HG03135 (cell line): ENCODE results near the gene MARK4.
"Not testable (repeated sequence)": the region's sequence is repeated elsewhere in the genome, so short reads cannot be mapped to it uniquely, and the experiment has no call there.

Source experiments
- ATAC-seq: cut with Tn5 transposase; IDR thresholded peaks from one replicate; pipeline ENCODE4 v1.9.1; 2021; ENCODE audit warnings: mild to moderate bottlenecking, moderate library complexity; ENCODE audit not compliant: unreplicated experiment

The MARK4 gene

DNA sequence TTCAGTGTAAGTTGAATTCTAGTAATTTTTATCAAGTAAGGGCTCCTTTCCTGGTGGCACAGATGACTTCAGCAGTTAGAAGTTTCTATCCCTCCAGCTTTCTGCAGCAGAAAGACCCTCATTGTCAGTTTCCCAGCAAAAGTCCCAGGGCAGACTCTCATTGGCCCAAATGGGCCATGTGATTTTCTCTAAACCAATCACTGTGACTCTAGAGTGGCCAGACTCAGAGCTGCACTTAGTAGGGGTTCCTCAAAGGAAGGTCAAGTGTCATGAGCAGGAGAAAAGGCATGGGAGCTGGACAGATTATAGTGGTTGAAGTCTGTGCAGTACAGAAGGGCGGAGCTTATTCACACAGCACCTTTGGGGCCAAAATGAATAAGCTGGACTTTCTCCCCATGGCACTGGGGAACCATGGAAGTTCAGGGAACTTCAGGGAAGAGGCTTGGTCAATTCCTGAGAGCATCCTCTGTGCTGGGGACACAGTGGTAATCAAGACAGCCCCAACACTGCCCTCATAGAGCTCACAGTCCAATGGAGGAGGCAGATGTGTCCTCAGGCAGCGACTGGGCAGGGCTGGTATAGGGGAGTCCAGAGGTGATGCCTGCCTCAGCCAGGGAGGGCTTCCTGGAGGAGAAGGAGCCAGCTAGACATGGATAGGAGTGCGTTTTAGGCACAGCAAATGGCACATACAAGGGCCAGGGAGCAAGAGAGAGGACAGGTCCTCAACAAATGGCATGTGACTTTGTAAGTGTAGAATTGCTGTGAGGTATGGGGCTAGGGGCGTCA is 53.3 kb downstream of the MARK4 start:
- ATAC-seq, result no peak

DNA sequence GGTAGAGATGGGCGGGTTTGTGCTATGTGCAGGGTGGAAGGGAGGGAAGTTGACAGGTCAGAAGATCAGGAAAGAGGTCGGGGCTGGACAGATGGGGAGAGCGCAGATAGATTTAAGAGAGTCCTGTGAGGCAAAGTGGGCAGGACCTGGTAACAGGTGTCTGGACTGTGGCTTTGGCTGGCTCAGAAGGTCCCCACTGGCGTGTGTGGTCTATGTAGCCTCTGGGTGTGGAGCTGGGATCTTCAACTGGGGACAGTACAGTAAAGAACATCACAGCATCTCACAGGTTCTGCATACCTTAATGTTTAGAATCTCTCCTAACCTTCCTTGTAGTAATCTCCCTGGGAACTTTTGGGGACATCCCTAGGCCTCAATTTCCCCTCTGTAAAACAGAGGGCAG is 53.9 kb downstream of the MARK4 start:
- ATAC-seq, result no peak

DNA sequence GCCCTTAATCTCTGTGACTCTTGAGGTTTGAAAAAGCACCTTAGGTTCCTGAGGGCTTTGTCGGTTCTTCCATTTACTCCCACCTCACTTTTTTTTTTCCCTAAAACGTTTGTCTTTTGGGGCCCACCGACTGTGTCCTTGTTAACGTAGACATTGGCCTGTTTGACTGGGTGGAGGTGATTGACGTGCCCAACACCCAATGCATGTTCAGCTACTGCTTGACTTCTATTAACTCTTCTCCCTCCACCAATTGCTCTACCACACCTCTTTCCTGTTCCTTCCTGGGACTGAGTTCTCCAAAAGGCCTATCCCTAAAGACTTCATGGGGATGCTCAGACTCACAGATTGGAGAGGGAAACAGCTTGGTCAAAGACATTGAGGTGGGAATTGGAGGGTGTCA is 54.4 kb downstream of the MARK4 start:
- no peak for ATAC-seq

DNA sequence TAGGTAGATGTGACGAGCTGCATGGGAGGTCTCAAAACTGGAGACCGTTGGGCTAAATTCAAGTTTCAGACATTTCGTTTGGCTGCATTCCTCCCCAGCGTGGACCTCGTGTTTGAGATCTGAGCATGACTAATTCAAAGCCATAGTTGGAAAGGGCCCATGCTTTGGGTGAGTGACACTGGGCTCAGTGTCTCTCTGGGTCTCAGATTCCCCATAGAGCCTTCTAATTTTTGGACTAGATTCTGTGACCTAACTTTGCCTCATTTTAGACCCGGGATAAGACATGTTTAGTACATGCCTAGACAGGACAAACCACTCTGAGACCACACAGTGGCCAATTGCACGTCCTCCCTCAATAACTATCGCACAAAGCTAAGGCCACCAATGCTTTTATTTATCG is 55.0 kb downstream of the MARK4 start:
- ATAC-seq, result no peak

DNA sequence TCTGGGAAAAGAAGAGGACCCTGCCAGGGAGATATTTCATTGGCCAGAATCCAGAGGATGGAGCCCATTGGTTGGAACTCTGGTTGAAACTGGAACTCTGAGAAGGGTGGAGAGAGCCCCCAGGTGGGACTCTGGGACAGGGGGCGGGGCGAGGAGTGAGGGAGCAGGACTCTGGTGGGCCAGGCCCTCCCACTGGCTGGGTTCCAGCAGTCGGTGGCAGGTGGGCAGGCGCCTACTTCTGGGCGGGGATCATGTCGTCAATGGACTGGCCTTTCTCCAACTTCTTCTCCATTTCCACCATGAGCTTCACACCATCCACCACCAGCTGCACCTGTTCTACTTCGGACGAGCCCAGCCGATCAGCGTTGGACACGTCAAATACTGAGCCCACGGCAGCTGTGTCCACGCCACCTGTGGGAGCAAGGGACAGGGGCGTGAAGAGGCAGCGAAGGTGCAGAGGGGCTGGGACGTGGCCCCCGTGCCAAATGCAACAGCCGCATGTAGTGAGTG is 55.5 kb downstream of the MARK4 start:
- no peak for ATAC-seq

DNA sequence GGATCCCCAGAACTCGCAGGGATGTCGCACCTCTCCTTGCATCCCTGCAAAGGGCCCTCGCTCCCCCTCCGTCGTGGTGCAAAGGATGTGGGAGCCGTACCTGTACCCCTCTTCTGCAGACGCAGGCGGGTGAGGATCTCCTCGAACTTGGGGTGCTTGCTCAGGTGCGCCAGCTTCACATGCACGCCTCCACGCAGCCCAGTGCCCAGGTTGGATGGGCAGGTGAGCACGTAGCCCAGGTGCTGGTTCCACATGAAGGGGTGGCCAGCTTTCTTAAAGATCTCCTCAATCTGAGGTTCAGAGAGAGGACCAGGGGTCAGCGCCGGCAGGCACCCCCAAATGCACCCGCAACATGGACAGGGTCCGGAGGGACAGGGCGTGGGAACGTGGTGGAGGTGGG is 56.3 kb downstream of the MARK4 start:
- ATAC-seq, result no peak

DNA sequence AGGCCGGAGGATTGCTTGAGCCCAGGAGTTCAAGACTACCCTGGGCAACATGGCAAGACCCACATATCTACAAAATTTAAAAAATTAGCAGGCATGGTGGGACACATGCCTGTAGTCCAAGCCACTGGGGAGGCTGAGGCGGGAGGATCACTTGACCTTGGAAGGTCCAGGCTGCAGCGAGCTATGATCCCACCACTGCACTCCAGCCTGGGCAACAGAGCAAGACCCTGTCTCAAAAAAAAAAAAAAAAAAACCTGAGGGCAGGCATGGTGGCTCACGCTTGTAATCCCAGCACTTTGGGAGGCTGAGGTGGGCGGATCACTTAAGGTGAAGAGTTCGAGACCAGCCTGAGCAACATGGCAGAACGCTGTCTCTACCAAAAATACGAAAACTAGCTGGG is 58.3 kb downstream of the MARK4 start:
- not testable (repeated sequence) for ATAC-seq

DNA sequence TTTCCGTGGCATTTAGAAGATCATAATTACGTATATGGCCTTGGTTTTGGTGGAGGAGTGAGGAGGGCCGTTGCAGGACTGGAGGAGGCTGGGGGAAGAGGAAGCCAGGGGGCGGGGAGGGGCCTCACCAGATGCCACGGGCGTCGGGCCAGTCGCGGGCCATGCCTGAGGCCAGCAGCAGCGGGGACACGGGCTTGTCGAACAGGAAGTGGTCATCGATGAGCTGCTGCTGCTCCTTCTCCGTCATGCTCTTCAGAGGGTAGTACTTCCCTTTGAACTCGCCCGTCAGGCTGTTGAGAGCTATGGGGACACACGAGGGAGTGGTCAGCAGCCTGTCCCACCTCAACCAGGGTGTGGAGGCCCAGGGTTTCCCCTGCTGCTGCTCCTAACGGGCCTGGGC is 60.5 kb downstream of the MARK4 start:
- ATAC-seq, result no peak

DNA sequence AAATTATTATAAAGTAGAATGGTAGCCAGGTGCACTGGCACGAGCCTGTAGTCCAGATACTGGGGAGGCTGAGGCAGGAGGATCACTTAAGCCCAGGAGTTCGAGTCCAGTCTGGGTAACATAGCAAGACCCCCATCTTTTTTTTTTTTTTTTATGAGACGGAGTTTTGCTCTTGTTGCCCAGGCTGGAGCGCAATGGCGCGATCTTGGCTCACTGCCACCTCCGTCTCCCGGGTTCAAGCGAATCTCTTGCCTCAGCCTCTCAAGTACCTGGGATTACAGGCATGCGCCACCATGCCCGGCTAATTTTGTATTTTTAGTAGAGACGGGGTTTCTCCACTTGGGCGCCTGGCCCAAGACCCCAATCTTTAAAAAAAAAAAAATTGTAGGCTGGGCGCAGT is 61.2 kb downstream of the MARK4 start:
- not testable (repeated sequence) for ATAC-seq

DNA sequence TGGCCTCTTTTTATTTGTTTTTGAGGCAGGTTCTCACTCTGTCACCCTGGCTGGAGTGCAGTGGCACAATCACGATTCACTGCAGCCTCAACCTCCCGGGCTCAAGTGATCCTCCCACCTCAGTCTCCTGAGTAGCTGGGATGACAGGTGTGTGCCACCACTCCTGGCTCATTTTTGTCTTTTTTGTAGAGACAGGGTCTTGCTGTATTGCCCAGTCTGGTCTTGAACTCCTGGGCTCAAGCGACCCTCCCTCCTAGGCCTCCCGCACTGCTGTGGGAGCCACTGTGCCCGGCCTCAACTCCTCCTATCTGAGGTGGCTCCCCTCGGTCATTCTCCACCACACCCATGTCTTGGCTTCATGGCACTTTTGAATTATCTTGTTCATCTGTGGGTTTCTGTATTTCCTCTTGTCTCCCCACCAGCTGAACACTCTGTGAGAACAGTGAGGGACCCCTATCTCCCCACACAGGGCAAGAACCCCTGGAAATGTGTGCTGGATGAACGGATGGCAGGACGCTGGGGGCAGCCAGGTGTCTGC is 63.7 kb downstream of the MARK4 start:
- ATAC-seq, result no peak

DNA sequence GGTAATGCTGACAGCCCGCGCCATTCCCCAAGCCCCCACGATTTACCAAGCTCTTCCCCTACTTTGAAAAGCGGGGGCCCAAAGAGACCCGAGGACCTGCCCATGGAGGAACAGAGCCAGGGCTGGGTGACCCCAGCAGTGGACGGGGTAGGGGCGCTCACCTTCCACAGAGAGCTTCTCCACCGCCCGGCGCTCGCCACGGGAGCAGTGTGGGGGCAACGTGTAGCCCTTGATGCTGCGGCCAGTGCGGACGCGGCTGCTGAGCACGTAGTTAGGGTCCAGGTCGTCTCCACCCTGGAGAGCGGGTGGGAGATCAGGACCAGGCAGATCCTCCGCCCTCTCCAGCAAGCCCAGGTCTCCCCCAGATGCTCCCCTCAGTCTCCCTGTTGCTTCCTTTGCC is 64.2 kb downstream of the MARK4 start:
- no peak for ATAC-seq

DNA sequence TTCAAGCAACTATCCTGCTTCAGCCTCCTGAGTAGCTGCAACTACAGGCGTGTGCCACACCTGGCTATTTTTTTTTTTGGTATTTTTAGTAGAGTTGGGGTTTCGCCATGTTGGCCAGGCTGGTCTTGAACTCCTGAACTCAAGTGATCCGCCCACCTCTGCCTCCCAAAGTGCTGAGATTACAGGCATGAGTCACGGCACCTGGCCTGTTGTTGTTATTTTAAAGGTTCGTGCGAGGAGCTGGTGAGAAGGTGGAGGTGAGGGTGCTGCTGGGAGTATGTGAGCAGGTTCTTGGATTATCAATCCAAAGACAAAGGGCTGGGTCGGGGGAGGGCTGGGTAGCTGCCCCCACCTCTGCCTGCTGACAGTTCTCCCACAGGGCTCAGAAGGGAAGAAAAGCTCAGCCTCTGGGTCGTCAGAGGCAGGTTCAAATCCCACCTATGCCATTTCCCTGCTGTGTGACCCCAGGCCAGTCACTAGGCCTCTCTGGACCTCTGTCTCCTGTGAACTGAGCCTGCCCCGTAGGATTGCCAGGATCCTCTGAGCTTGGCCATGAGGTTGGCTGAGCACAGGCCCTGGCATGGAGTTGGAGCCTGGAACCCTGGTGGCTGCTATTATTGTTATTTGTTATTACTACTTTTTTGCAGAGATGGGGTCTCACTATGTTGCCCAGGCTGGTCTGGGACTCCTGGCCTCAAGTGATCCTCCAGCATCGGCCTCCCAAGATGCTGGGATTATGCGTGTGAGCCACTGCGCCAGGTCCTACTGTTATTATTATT is 70.1 kb downstream of the MARK4 start:
- ATAC-seq, result no peak

DNA sequence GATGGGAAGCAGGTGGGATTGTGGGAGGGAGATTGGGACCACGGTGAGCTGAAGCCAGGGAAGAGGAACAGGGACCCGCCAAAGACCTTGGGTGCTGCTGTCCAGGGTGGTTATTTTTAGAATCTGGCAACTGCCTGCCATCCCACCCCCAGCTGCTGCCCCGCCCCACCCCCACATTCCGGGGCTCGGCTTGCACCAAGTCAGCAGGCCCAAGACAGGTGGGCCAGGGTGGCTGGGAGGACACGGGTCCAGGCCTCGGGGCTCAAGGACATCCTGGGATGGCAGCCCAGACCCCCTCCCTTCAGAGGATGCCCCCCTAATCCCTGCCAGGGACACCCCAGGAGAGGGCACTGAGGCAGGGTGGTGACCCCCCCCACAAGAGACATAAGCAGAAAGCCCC is 70.8 kb downstream of the MARK4 start:
- ATAC-seq, result no peak

DNA sequence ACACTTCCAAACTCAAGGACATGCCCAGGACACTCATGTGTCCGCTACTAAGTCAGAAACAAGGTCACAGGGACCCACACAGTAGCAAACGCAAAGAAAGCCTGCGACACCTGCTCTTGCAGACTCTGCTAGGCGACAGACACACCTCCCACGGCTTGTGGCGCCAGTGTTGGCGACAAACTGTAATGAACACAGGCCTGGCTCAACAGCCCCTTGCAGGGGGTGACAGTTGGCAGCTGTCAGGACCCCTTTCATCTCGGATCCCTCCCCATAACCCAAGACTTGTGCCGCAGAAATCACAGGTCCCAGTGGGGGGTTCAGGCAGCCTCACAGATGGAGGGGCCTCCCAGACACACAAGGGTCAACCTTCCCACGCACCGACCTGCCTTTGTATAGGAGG is 71.2 kb downstream of the MARK4 start:
- ATAC-seq, result no peak

DNA sequence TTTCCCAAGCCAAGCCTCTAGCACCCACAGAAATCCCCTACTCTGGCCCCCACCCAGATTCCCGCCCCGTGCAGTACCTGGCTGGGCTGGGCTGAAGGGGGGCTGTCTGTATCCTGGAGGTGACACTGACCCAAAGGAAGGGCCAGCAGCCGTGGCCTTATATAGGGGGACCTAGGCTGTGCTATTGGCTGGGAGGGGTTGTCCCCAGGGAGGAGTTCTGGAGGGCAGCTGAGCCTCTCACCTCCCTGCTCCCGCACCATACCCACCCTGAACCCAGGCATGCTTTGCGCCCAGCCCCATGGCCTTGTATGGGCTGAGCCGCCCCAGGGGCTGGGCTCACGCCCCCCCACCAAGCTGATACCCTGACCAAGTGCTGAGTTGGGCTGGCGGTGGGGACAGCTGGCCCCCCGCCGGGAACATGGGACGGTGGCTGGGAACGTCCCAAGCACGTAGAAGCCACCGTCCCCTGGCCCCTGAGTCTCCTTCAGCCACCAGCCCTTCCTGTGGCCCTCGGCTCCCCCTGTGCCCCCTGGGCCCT is 71.7 kb downstream of the MARK4 start, which contains the start of gene CKM:
Gene CKM (minus strand): TSS at position 132 of the 538 bp plus-strand sequence. CDS start 3,162 bp downstream, outside the sequence.
- no peak for ATAC-seq

DNA sequence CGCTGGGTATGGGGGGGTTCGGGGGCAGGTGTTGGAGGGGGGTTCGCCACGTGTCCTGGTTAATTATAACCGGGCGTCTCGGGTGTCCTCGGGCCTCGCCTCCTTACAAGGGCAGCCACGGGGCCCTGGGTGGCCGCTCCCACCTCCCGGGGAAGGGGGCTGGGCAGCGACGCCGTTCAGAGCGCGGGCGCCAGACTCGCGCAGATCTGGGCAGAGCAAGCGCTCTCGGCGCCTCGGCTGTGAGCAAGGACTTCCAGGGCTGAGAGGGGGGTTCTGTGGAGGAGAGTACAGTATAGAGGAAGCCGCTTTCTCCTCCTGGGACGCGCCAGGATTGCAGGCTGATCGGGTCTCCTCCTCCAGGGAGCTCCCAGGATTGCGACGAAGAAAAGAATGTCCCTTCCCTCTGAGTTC is 72.6 kb downstream of the MARK4 start:
- ATAC-seq, result no peak

DNA sequence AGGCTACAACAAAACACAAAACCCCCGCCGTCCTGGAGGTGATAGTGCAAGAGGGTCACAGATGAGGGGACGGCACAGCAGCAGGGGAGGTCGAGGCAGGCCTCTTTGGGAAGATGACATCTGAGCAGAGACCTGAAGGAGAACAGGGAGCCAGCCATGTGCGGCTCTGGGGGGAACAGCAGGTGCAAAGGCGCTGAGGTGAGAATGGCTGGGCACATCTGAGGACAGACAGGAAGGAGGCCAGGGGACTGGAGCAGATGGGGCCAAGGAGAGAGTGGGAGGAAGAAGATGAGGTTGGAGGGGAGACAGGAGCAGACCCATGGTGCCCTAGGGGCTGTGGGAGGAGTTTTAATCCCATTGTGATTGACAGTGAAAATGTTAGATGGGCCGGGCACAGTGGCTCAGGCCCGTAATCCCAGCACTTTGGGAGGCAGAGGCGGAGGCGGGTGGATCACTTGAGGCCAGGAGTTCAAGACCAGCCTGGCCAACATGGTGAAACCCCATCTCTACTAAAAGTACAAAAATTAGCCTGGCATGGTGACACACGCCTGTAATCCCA is 73.4 kb downstream of the MARK4 start:
- ATAC-seq, result no peak

DNA sequence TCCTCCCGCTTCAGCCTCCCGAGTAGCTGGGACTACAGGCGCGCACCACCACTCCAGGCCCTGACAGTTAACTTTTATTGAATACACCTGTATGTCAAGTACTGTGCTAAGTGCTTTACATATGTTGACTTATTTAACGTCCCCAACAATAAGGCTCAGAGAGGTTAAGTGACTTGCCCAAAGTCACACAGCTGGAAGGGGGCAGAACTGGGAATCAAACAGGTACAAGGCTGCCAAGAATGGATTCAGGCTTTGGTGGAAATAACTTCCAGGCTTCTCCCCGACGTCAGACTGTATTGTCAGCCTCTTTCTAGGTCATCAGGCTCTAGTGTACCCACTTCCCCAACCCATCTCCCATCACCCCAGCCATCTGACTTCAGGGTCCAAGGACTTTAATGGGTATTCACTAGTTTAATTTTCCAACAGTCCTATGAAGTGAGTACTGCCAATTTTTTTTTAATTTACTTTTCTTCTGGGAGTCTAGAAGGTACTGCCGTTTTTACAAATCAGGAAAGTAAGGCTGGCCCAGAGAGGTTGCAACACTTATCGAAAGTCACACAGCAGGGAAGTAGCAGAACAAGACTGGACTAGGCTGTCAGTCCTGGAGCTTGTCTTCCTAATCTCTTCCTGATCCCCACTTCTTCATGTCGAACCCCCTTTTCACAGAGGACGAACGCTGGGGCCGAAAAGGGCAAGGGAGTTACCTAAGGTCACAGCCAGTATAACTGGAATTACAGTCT is 76.5 kb downstream of the MARK4 start:
- ATAC-seq, result no peak

DNA sequence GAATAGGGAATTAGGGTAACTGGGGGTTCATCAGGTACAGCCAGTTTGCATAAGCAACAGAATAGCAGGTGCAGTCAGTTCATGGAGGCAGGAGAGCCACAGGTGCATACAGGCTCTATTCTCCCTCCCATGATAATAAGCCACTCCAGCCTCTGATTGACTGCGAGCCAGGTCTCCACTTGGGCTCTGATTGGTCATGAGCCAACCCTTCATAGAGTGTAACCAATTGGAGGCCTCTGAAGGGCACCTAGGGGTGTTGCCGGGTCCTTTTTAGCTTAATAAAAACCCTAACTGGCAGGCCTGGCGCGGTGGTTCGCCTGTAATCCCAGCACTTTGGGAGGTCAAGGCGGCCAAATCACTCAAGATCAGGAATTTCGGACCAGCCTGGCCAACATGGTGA is 80.3 kb downstream of the MARK4 start:
- ATAC-seq, result no peak

DNA sequence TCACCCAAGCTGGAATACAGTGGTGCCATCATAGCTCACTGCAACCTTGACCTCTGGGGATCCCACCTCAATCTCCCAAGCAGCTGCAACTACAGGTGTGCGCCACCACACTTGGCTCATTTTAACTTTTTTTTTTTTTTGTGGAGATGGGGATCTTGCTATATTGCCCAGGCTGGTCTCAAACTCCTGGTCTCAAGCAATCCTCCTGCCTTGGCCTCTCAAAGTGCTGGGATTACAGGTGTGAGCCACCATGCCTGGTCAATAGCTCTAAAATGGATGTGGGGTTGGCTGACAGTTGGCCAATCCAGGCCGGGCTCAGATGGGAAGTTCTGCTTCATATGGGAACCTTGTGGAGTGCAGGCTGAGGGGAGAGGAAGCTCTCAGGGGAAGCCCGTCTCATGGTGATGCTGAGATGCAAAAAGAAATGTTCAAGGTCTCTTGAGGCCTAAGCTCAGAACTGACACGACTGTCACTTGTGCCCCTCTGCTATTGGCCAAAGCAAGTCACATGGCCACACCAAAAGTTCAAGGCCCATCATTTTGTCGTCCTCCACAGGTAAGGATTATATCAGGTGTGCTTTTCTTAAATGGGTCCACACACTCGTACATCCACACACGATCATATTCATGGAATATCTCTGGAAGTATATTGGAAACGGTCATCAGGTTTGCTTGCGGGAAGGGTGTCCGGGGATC is 82.7 kb downstream of the MARK4 start:
- ATAC-seq, result no peak
